HCT116 (cell line): ENCODE measurements around the gene XYLT1. TPM values are rescaled to one million over a fixed set of nuclear protein-coding genes. Genes with fewer than 3 reads are reported as not detected.

Experiments used
- ATAC-seq: fragments of 200-7000 bp; cut with Tn5 transposase; 2 replicates; pipeline ENCODE4 v1.9.1; 2020; ENCODE audit warnings: mild to moderate bottlenecking, moderate library complexity
- BruUV-seq: library from RNA; stranded (reverse); fragments of 400-500 nt; replicated peaks from 2 replicates; lab custom pipeline; 2021; lab: Mats Ljungman, UMichigan
- CTCF ChIA-PET: fragments of 300-600 bp; sonication (Branson Sonifier 250); formaldehyde crosslinking; loops from one replicate; lab custom pipeline; 2021; ENCODE audit warnings: antibody characterized with exemption; lab: Charles Lee
- POLR2A ChIA-PET: fragments of 300-600, 350-600 bp; sonication (Branson Sonifier 250); formaldehyde crosslinking; loops from one replicate; lab custom pipeline; 2021; ENCODE audit warnings: antibody characterized with exemption; lab: Charles Lee
- RAD21 ChIA-PET, 2 experiments: fragments of 300-600 bp; sonication (Branson Sonifier 250); formaldehyde crosslinking; loops; one replicate each; lab custom pipeline; 2023; ENCODE audit warnings: low total read pairs in 2 of 2; ENCODE audit not compliant: uncharacterized antibody in 2 of 2, unreplicated experiment in 2 of 2, low non-redundant PET in 1 of 2; lab: Charles Lee
- DNase-seq: peaks from one replicate; pipeline ENCODE4 v3.0.0-alpha.2; 2010; ENCODE audit warnings: low read depth, low spot score
- H2AFZ ChIP-seq: fragments of 200-600 bp; shearing (Covaris generic), sonication (generic); 2 replicates; pipeline ENCODE4 v1.6.1; 2017; ENCODE audit warnings: low read depth, mixed run types, mixed read lengths, antibody characterized with exemption, low read length; ENCODE audit not compliant: poor library complexity, severe bottlenecking
- H3K27ac ChIP-seq: 2 replicates; pipeline ENCODE4 v1.5.1; 2012; ENCODE audit warnings: low read depth, low read length
- H3K27me3 ChIP-seq: fragments of 200-600 bp; sonication (generic); 2 replicates; pipeline ENCODE4 v1.6.1; 2016; ENCODE audit warnings: mixed run types, low read length, mixed read lengths; ENCODE audit not compliant: insufficient read depth
- H3K36me3 ChIP-seq, 2 experiments: fragments of 200-500 bp in 1 of 2; fragments of 200-600 bp in 1 of 2; sonication (Bioruptor generic) in 1 of 2; sonication (generic) in 1 of 2; 2 replicates each; pipeline versions ENCODE4 v1.5.1 to v1.6.1; 2014 to 2016; ENCODE audit warnings: low read length in 2 of 2, inconsistent platforms in 1 of 2, mixed read lengths in 1 of 2, mixed run types in 1 of 2; ENCODE audit not compliant: insufficient read depth in 2 of 2, control insufficient read depth in 1 of 2
- H3K4me1 ChIP-seq, 2 experiments: fragments of 200-600 bp in 1 of 2; sonication (generic) in 1 of 2; 2 replicates each; pipeline versions ENCODE4 v1.5.1 to v1.6.1; 2012 to 2017; ENCODE audit warnings: low read length in 2 of 2, inconsistent platforms in 1 of 2, mild to moderate bottlenecking in 1 of 2, mixed read lengths in 1 of 2, mixed run types in 1 of 2, moderate library complexity in 1 of 2; ENCODE audit not compliant: insufficient read depth in 2 of 2, control insufficient read depth in 1 of 2
- H3K4me2 ChIP-seq: fragments of 200-600 bp; sonication (generic); 2 replicates; pipeline ENCODE4 v1.6.1; 2017; ENCODE audit warnings: mixed run types, low read length, mixed read lengths
- H3K4me3 ChIP-seq, 2 experiments: fragments of 200-600 bp in 1 of 2; sonication (generic) in 1 of 2; replicated peaks in 1 of 2; 2 replicates each; pipeline ENCODE4 v1.5.1; 2011 to 2016; ENCODE audit warnings: low read length in 2 of 2, control low read depth in 1 of 2, low read depth in 1 of 2, mild to moderate bottlenecking in 1 of 2, mixed read lengths in 1 of 2, mixed run types in 1 of 2
- H3K79me2 ChIP-seq: fragments of 200-600 bp; sonication (generic); 2 replicates; pipeline ENCODE4 v1.6.1; 2017; ENCODE audit warnings: mild to moderate bottlenecking, mixed run types, low read length, moderate library complexity, mixed read lengths; ENCODE audit not compliant: insufficient read depth
- H3K9ac ChIP-seq: fragments of 200-600 bp; sonication (generic); 2 replicates; pipeline ENCODE4 v1.6.1; 2016; ENCODE audit warnings: low read length, mixed read lengths
- H3K9me2 ChIP-seq: fragments of 200-600 bp; sonication (generic), shearing (Covaris generic); 2 replicates; pipeline ENCODE4 v1.6.1; 2017; ENCODE audit warnings: mixed run types, mild to moderate bottlenecking, moderate library complexity; ENCODE audit not compliant: insufficient read depth
- H3K9me3 ChIP-seq, 2 experiments: fragments of 200-500 bp in 1 of 2; fragments of 200-600 bp in 1 of 2; sonication (Bioruptor generic) in 1 of 2; sonication (generic) in 1 of 2; 2 replicates each; pipeline ENCODE4 v1.6.1; 2014 to 2017; ENCODE audit warnings: low read length in 2 of 2, mixed read lengths in 2 of 2, inconsistent platforms in 1 of 2, low read depth in 1 of 2, mild to moderate bottlenecking in 1 of 2, mixed run types in 1 of 2, moderate library complexity in 1 of 2; ENCODE audit not compliant: control insufficient read depth in 1 of 2, insufficient read depth in 1 of 2
- H4K20me1 ChIP-seq: fragments of 200-600 bp; sonication (generic), shearing (Covaris generic); 2 replicates; pipeline ENCODE4 v1.6.1; 2017; ENCODE audit warnings: mixed run types, mild to moderate bottlenecking, moderate library complexity; ENCODE audit not compliant: insufficient read depth
- CBX3 ChIP-seq: IDR thresholded peaks from 2 replicates; pipeline ENCODE4 v1.6.1; 2012; ENCODE audit warnings: low read depth
- ELF1 ChIP-seq: IDR thresholded peaks from 2 replicates; pipeline ENCODE4 v1.6.1; 2012; ENCODE audit warnings: low read depth, borderline replicate concordance
- EZH2 ChIP-seq: fragments of 200-600 bp; sonication (generic); IDR thresholded peaks from 2 replicates; pipeline ENCODE4 v1.6.1; 2017; ENCODE audit warnings: antibody characterized with exemption, mixed run types
- EZH2phosphoT487 ChIP-seq: fragments of 200-600 bp; IDR thresholded peaks from 2 replicates; pipeline ENCODE4 v1.6.1; 2018; ENCODE audit warnings: antibody characterized with exemption, borderline replicate concordance
- FOSL1 ChIP-seq: IDR thresholded peaks from 2 replicates; pipeline ENCODE4 v1.6.1; 2012; ENCODE audit warnings: low read depth
- POLR2AphosphoS5 ChIP-seq: IDR thresholded peaks from 2 replicates; pipeline ENCODE4 v1.6.1; 2011; ENCODE audit warnings: mild to moderate bottlenecking, low read depth, low read length, moderate library complexity
- RAD21 ChIP-seq: IDR thresholded peaks from 2 replicates; pipeline ENCODE4 v1.6.1; 2012; ENCODE audit warnings: low read depth, mild to moderate bottlenecking
- REST ChIP-seq: IDR thresholded peaks from 2 replicates; pipeline ENCODE4 v1.6.1; 2012; ENCODE audit warnings: low read depth
- TCF7L2 ChIP-seq: IDR thresholded peaks from 2 replicates; pipeline ENCODE4 v1.7.0; 2011; ENCODE audit warnings: borderline replicate concordance, inconsistent platforms; ENCODE audit not compliant: insufficient read depth, insufficient read length; ENCODE audit errors: extremely low read depth
- YY1 ChIP-seq: IDR thresholded peaks from 2 replicates; pipeline ENCODE4 v1.6.1; 2011; ENCODE audit warnings: low read length, low read depth, moderate library complexity, mild to moderate bottlenecking; ENCODE audit not compliant: insufficient replicate concordance; ENCODE audit errors: extremely low read depth
- intact Hi-C: fragments of 100-400 bp; cut with micrococcal nuclease; formaldehyde crosslinking; loops from 2 replicates; pipeline ENCODE4 v1.10.0; 2022
- total RNA-seq: library from RNA; stranded (reverse); gene quantifications from one replicate; pipeline ENCODE4 v1.2.1, GENCODE V29; 2021; ENCODE audit not compliant: unreplicated experiment
- TF ChIP-seq, protein P1 (sequence below): IDR thresholded peaks from 2 replicates; pipeline ENCODE4 v1.6.1; 2011; ENCODE audit warnings: mild to moderate bottlenecking, low read length, moderate library complexity; ENCODE audit not compliant: insufficient replicate concordance; ENCODE audit errors: extremely low read depth
- TF ChIP-seq, protein P2 (sequence below), 3 experiments: fragments of 200-600 bp in 1 of 3; sonication (generic) in 1 of 3; IDR thresholded peaks in 2 of 3; conservative IDR thresholded peaks in 1 of 3; 2 replicates each; pipeline ENCODE4 v1.5.1; 2012 to 2017; ENCODE audit warnings: low read depth in 2 of 3, low read length in 2 of 3, antibody characterized with exemption in 1 of 3, borderline replicate concordance in 1 of 3, control low read depth in 1 of 3, mild to moderate bottlenecking in 1 of 3, mixed read lengths in 1 of 3, mixed run types in 1 of 3, moderate library complexity in 1 of 3; ENCODE audit not compliant: insufficient read depth in 1 of 3

Gene XYLT1
- total RNA-seq, 1 experiment from 2014 or later = 4.5 TPM

DNA sequence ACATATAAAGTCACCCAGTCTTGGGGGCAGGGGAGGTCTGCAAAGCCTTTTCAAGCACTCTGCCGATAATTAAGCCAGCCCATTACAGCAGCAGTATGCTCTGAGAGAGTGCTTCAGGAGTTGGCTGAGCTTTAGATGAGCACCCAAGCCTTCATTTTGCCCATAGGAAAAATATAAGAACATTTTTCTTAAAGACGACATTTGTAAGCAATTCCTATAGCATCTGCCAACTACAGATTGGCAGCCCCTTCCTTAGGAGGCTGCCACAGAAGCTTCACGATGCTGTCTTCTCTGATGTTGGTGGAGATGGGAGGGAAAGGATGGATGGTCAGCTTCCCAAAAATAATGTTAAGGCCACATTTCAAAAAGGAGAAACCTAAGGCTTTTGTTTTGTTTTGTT lies 367.5 kb downstream of the XYLT1 start:
- no TSS peak for BruUV-seq
- ChIA-PET RAD21 (no interaction called here), POLR2A (no interaction called here), CTCF (no interaction called here)
- ATAC-seq = no peak
- H3K27me3 ChIP-seq = peaks cover 46% of the 10 kb centered on the region
- no peaks in the 10 kb centered on the region for H3K79me2 ChIP-seq
- H3K9me2 ChIP-seq = no peaks in the 10 kb centered on the region
- no peak overlapping the region for H3K4me3 ChIP-seq
- H3K36me3 ChIP-seq = no peaks in the 10 kb centered on the region
- no peak overlapping the region for H3K4me2 ChIP-seq
- H4K20me1 ChIP-seq = no peaks in the 10 kb centered on the region
- no peaks in the 10 kb centered on the region for H3K9me3 ChIP-seq
- H3K9ac ChIP-seq = no peak overlapping the region
- H2AFZ ChIP-seq = no peak overlapping the region
- intact Hi-C loops = no loop called here
- no peak overlapping the region for H3K27ac ChIP-seq
- no peaks in the 10 kb centered on the region for H3K4me1 ChIP-seq
- no peak for DNase-seq
- no peak for TF ChIP-seq TCF7L2
- TF ChIP-seq EZH2phosphoT487 = no peak
- TF ChIP-seq ELF1 = no peak

DNA sequence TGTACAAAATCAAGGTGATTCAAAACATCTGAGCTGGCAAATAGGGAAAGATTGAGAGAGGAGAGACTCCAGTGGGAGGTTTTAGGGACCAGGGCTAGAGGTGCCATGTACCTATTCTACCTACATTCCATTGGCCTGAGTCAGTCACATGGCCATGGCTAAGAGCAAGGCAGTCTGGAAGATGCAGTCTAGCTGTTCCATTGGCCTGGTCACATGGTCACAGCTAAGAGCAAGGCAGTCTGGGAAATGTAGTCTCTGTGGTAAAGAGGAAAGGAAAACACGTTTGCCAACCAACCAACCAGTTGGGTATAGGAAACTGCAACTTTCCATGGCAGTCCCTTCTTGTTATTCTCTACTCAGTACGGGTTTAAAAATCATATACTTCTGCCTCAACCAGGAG lies 369.1 kb downstream of the XYLT1 start:
- DNase-seq (peak; percentile 54), ATAC-seq (peak; percentile 97)
- Histone ChIP-seq H3K4me1 (no peaks in the 10 kb centered on the region), H4K20me1 (no peaks in the 10 kb centered on the region), H3K27ac (no peak overlapping the region), H3K9me3 (no peaks in the 10 kb centered on the region), H2AFZ (no peak overlapping the region), H3K4me2 (no peak overlapping the region), H3K36me3 (no peaks in the 10 kb centered on the region), H3K9me2 (no peaks in the 10 kb centered on the region), H3K9ac (no peak overlapping the region), H3K79me2 (no peaks in the 10 kb centered on the region), H3K27me3 (peaks cover 35% of the 10 kb centered on the region), H3K4me3 (no peak overlapping the region)
- ChIA-PET CTCF (no interaction called here), RAD21 (no interaction called here), POLR2A (no interaction called here)
- BruUV-seq = no TSS peak
- intact Hi-C loops = no loop called here
- TF ChIP-seq REST = no peak
- no peak for TF ChIP-seq RAD21
- TF ChIP-seq POLR2AphosphoS5 = no peak
- TF ChIP-seq ELF1 = no peak
- no peak for TF ChIP-seq YY1
- no peak for TF ChIP-seq FOSL1
- no peak for TF ChIP-seq CBX3
- no peak for TF ChIP-seq EZH2
- TF ChIP-seq, protein P1, sequence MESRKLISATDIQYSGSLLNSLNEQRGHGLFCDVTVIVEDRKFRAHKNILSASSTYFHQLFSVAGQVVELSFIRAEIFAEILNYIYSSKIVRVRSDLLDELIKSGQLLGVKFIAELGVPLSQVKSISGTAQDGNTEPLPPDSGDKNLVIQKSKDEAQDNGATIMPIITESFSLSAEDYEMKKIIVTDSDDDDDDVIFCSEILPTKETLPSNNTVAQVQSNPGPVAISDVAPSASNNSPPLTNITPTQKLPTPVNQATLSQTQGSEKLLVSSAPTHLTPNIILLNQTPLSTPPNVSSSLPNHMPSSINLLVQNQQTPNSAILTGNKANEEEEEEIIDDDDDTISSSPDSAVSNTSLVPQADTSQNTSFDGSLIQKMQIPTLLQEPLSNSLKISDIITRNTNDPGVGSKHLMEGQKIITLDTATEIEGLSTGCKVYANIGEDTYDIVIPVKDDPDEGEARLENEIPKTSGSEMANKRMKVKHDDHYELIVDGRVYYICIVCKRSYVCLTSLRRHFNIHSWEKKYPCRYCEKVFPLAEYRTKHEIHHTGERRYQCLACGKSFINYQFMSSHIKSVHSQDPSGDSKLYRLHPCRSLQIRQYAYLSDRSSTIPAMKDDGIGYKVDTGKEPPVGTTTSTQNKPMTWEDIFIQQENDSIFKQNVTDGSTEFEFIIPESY = no peak
- TF ChIP-seq, protein P2, sequence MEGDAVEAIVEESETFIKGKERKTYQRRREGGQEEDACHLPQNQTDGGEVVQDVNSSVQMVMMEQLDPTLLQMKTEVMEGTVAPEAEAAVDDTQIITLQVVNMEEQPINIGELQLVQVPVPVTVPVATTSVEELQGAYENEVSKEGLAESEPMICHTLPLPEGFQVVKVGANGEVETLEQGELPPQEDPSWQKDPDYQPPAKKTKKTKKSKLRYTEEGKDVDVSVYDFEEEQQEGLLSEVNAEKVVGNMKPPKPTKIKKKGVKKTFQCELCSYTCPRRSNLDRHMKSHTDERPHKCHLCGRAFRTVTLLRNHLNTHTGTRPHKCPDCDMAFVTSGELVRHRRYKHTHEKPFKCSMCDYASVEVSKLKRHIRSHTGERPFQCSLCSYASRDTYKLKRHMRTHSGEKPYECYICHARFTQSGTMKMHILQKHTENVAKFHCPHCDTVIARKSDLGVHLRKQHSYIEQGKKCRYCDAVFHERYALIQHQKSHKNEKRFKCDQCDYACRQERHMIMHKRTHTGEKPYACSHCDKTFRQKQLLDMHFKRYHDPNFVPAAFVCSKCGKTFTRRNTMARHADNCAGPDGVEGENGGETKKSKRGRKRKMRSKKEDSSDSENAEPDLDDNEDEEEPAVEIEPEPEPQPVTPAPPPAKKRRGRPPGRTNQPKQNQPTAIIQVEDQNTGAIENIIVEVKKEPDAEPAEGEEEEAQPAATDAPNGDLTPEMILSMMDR (IDR thresholded peaks at IDR 0.05 in 2 of 3, conservative IDR thresholded peaks at IDR 0.05 in 1 of 3; ENCODE audit: borderline replicate concordance in 1 of 3, insufficient read depth in 1 of 3, low read depth in 2 of 3, low read length in 2 of 3) = no peak
